A673 (cell line): ENCODE data around the gene CACNA2D3.

Experiments used
- CTCF ChIP-seq: fragments of 300-800, 200-600 bp; sonication (generic); conservative IDR thresholded peaks from 2 replicates; pipeline ENCODE4 v1.5.1; 2017; ENCODE audit warnings: low read depth, mild to moderate bottlenecking, antibody characterized with exemption, low read length, moderate library complexity, mixed read lengths
- EZH2 ChIP-seq: fragments of 200-600 bp; sonication (generic); IDR thresholded peaks from 2 replicates; pipeline ENCODE4 v1.6.1; 2017; ENCODE audit warnings: borderline replicate concordance, low read depth, mild to moderate bottlenecking, mixed read lengths, antibody characterized with exemption, low read length; ENCODE audit not compliant: poor library complexity, severe bottlenecking

GRCh38 chr3:54206874-54207273, 84.5 kb downstream of the CACNA2D3 start:
- TF ChIP-seq CTCF (no peak), EZH2 (no peak)
